OCI-LY1 (cell line): Measurements from ENCODE around the gene ELFN1.

Source experiments
- CTCF ChIP-seq: fragments of 200-600 bp; sonication (generic), shearing (Covaris generic); IDR thresholded peaks from 2 replicates; pipeline ENCODE4 v1.5.1; 2017; ENCODE audit warnings: mild to moderate bottlenecking, antibody characterized with exemption, low read length, moderate library complexity, mixed read lengths
- EZH2 ChIP-seq: fragments of 200-600 bp; sonication (generic), shearing (Covaris generic); IDR thresholded peaks from 2 replicates; pipeline ENCODE4 v1.8.0; 2017; ENCODE audit warnings: borderline replicate concordance, mixed run types, mild to moderate bottlenecking, antibody characterized with exemption, low read length, moderate library complexity, mixed read lengths

- TF ChIP-seq CTCF (no peak), EZH2 (no peak)
These were observed 67.9 kb downstream of the ELFN1 start for GRCh38 chr7:1737956-1738355.
